Stimulated activated naive CD4-positive, alpha-beta T cell (primary cell): ENCODE measurements around the gene PDLIM4.

Experiments
- DNase-seq, 6 experiments: peaks; one replicate each; lab custom pipeline; 2025; lab: John Stamatoyannopoulos, UW

The PDLIM4 gene

GRCh38 chr5:132309679-132310078 is 52.2 kb downstream of the PDLIM4 start:
- no peak for DNase-seq

- DNase-seq = no peak
Observed at GRCh38 chr5:132310141-132310834, 52.8 kb downstream of the PDLIM4 start.

- no peak for DNase-seq
Observed at GRCh38 chr5:132313366-132313765, 55.9 kb downstream of the PDLIM4 start.

DNA sequence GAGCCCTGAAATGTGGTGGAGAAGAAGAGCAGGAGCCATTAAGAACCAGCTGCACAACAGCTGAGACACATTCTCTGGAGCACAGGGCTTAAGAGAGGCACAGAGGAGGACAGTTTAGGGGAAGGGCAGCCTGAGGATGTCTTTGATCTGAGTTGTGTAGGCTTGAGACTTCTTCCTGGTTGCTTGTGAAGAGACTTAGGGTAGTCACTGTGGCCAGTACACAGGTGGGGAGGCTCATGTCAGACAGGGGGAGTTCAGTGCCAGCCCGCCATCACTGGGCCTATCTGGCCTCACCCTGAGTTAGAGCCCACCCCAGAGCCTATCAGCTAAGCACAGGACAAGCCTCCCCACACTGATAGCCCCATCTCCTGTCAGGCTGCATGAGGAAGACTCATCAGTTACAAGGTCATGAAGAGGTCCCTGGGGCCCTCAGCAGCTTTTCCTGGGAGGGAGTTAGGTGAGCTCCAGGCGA is 56.5 kb downstream of the PDLIM4 start:
- no peak for DNase-seq

DNA sequence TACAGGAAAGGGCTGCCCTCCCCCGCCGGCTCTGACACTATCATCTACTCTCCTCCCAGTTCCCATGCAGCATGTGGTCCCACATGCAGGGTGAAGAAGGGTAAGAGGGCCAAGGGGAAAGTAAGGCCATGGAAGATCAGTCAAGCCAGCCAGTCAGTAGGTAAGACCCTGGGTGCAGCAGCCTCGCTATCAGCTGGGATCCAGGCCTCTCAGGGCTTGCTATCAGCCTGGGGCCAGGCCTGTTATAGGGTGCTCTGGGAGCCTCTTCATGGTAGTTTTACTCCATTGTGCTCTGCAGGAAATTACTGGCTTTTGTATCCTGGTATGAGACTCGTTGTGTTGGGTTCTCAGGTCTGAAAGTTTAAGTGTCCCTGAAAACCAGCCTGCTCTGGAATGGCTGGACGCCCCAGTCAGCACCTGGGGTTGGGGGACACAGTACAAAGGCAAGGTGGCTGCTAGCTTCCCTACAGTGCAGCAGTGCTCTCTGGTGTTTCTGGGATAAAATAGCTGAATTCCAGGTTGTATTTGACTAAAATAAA is 58.1 kb downstream of the PDLIM4 start:
- DNase-seq = no peak

DNA sequence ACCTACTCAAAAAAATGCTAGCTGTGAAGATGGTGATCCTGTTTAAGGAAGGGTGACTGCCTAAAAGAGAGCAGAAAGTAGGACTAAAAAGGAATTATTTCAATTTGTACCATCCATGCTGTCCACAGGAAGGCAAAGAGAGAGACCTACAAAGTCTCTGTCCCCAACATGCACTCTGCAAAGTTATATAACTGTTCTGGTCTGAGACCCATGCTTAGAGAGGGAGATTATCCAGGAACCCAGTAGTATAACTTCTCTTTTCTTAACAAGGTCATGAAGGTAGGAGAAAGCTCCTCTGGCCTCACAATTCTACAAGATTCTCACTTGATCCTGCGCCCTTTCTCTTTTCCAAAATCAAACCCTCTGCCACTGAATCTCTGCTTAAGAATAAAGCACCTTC is 62.5 kb downstream of the PDLIM4 start:
- no peak for DNase-seq

GRCh38 chr5:132321109-132321721 is 63.7 kb downstream of the PDLIM4 start:
- DNase-seq = no peak

- no peak for DNase-seq
Observed at GRCh38 chr5:132322266-132322665, 64.8 kb downstream of the PDLIM4 start.
